ENCODE data around the gene CATSPER4. TPM values are rescaled to one million over a fixed set of nuclear protein-coding genes. Genes with fewer than 3 reads are reported as not detected.
A peak's percentile ranks its signal among the peaks of the same experiment; 100 is the strongest.

The CATSPER4 gene
- total and polyA plus RNA-seq, 2 of the 13 experiments (the other 11 are each of a cell fraction or from before 2014, with no cell fraction given): not detected

GRCh38 chr1:26234644-26235370 lies 44.4 kb downstream of the CATSPER4 start (continued):
- TF ChIP-seq AFF4 (CRISPR knock-in tag; IDR thresholded peaks at IDR 0.05): 0 out of 2 replicates have a peak, but pooled peaks have one; percentile 3
- 0 out of 2 replicates have a peak, but pooled peaks have one; percentile 12 for TF ChIP-seq ZNF121 (CRISPR knock-in tag; IDR thresholded peaks at IDR 0.05)
- no peak for TF ChIP-seq SATB2 (CRISPR knock-in tag; IDR thresholded peaks at IDR 0.05)
- no peak for TF ChIP-seq ZNF878 (CRISPR knock-in tag; IDR thresholded peaks at IDR 0.05)
- 0 out of 2 replicates have a peak, but pooled peaks have one; percentile 15 for TF ChIP-seq ZNF446 (CRISPR knock-in tag; IDR thresholded peaks at IDR 0.05)
- no peak for TF ChIP-seq MYC (CRISPR knock-in tag; IDR thresholded peaks at IDR 0.05; ENCODE audit: borderline replicate concordance)
- TF ChIP-seq, protein P1, sequence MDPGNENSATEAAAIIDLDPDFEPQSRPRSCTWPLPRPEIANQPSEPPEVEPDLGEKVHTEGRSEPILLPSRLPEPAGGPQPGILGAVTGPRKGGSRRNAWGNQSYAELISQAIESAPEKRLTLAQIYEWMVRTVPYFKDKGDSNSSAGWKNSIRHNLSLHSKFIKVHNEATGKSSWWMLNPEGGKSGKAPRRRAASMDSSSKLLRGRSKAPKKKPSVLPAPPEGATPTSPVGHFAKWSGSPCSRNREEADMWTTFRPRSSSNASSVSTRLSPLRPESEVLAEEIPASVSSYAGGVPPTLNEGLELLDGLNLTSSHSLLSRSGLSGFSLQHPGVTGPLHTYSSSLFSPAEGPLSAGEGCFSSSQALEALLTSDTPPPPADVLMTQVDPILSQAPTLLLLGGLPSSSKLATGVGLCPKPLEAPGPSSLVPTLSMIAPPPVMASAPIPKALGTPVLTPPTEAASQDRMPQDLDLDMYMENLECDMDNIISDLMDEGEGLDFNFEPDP (CRISPR knock-in tag; conservative IDR thresholded peaks at IDR 0.05): 0 out of 2 replicates have a peak, but pooled peaks have one; percentile 81
- TF ChIP-seq CTCF (CRISPR knock-in tag; IDR thresholded peaks at IDR 0.05): peak; percentile 32
- no peak for TF ChIP-seq AKAP8 (CRISPR knock-in tag; IDR thresholded peaks at IDR 0.05)
- TF ChIP-seq, protein P2, sequence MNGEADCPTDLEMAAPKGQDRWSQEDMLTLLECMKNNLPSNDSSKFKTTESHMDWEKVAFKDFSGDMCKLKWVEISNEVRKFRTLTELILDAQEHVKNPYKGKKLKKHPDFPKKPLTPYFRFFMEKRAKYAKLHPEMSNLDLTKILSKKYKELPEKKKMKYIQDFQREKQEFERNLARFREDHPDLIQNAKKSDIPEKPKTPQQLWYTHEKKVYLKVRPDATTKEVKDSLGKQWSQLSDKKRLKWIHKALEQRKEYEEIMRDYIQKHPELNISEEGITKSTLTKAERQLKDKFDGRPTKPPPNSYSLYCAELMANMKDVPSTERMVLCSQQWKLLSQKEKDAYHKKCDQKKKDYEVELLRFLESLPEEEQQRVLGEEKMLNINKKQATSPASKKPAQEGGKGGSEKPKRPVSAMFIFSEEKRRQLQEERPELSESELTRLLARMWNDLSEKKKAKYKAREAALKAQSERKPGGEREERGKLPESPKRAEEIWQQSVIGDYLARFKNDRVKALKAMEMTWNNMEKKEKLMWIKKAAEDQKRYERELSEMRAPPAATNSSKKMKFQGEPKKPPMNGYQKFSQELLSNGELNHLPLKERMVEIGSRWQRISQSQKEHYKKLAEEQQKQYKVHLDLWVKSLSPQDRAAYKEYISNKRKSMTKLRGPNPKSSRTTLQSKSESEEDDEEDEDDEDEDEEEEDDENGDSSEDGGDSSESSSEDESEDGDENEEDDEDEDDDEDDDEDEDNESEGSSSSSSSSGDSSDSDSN (CRISPR knock-in tag; IDR thresholded peaks at IDR 0.05): peak; percentile 5; the same call in 1 of the 2 replicates
- peak; percentile 77 for TF ChIP-seq ZNF7 (CRISPR knock-in tag; IDR thresholded peaks at IDR 0.05)
- 0 out of 2 replicates have a peak, but pooled peaks have one; percentile 16 for TF ChIP-seq ZMYM2 (CRISPR knock-in tag; IDR thresholded peaks at IDR 0.05)
- TF ChIP-seq, protein P3, sequence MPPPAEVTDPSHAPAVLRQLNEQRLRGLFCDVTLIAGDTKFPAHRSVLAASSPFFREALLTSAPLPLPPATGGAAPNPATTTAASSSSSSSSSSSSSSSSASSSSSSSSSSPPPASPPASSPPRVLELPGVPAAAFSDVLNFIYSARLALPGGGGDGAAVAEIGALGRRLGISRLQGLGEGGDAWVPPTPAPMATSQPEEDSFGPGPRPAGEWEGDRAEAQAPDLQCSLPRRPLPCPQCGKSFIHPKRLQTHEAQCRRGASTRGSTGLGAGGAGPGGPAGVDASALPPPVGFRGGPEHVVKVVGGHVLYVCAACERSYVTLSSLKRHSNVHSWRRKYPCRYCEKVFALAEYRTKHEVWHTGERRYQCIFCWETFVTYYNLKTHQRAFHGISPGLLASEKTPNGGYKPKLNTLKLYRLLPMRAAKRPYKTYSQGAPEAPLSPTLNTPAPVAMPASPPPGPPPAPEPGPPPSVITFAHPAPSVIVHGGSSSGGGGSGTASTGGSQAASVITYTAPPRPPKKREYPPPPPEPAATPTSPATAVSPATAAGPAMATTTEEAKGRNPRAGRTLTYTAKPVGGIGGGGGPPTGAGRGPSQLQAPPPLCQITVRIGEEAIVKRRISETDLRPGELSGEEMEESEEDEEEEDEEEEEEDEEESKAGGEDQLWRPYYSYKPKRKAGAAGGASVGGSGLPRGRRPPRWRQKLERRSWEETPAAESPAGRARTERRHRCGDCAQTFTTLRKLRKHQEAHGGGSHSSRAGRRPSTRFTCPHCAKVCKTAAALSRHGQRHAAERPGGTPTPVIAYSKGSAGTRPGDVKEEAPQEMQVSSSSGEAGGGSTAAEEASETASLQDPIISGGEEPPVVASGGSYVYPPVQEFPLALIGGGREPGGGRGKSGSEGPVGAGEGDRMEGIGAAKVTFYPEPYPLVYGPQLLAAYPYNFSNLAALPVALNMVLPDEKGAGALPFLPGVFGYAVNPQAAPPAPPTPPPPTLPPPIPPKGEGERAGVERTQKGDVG (CRISPR knock-in tag; IDR thresholded peaks at IDR 0.05; ENCODE audit: borderline replicate concordance): 0 out of 2 replicates have a peak, but pooled peaks have one; percentile 20
